Activated CD8-positive, alpha-beta memory T cell treated with anti-CD3 and anti-CD28 coated beads for 1 hour (primary cell): Measurements from ENCODE around the gene KDELR1.
"Not testable (repeated sequence)": the region's sequence is repeated elsewhere in the genome, so short reads cannot be mapped to it uniquely, and the experiment has no call there.

Experiments
- DNase-seq, 2 donors: peaks; one replicate each; pipeline ENCODE4 v3.0.0-alpha.2; 2020; ENCODE audit warnings: low read depth in 1 of 2; ENCODE audit errors: extremely low read depth in 1 of 2

The KDELR1 gene

DNA sequence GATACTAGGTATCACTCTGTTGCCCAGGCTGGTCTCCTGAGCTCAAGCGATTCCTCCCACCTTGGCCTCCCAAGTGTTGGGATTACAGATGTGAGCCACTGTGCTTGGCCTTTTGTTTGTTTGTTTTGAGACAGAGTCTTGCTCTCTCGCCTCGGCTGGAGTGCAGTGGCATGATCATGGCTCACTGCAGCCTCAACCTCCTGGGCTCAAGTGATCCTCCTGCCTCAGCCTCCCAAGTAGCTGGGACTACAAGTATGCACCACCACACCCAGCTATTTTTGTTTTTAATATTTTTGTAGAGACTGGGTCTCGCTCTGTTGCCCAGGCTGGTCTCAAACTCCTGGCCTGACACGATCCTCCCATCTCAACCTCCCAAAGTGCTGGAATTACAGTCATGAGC lies 19.6 kb downstream of the KDELR1 start:
- not testable (repeated sequence) for DNase-seq

DNA sequence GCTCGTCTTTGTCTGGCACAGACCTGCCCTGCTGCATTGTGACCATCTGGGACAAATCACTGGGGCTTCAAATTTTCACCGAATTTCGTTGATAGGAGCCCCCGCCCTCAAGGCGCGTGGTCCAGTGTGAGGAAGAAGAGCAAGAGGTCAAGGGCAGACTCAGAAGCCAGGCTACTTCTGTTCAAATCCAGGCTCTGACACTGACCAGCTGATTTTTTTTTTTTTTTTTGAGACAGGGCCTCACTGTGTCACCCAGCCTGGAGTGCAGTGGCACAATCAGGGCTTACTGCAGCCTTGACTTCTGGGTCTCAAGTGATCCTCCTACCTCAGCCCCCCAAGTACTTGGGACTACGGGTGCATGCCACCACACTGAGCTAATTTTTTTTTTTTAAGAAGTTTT lies 20.0 kb downstream of the KDELR1 start:
- no peak for DNase-seq

DNA sequence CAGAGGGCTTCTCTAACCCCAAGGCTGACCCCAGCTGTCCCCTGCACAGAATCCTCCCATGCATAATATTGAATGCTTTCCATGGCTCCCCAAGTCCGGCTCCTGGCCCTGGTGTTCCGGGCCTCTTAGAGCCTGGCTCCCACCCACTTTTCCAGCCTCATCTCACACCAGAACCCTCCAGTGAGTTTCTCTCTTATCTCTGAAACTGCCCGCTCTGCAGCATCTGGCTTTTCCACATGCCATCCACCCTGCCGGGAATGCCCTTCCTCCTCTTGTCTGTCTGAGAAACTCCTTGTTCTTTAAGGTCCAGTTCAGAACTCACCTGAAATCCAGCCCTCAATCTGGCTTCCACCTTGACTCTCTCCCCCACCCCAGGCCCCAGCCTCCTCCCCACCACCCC lies 20.4 kb downstream of the KDELR1 start:
- DNase-seq: no peak

DNA sequence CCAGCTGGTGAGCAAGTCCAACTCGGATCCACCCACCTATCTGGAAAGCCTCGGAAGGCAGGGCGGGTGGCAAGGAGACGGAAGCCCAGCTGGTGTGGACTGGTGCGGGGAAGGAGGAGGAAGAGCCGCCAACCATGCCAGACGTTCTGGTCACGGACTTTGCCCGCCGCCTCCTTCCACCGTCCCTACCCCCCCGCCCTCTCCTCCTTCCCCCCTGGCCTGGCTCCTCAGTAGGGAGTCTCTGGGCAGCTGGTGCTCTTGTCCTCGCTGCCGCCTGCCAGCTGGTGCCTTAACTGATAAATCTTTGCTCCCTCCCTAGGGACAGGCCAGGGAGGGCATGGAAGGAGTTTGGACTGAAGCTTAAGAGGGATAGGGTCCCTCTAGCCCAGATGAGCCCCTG lies 22.4 kb downstream of the KDELR1 start:
- DNase-seq: no peak

DNA sequence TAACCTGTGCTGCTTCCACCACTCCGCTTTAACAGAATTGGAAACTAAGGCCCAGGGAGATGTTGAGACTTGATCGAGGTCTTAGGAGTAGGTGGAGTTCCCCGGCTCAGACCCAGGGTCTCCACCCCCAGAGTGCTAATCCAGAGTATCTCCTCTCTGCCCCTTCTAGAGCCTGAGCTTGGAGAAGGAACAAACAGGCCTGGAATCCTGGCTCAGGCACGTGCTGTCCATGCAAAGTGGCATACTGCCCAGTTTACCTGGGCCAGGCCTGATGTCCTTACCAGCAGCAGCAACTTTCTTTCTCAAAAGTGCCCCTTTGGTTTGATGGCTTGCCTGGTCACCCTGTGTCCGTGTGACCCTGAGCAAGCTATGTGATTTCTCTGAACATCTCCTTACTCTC lies 23.5 kb downstream of the KDELR1 start:
- DNase-seq: no peak

DNA sequence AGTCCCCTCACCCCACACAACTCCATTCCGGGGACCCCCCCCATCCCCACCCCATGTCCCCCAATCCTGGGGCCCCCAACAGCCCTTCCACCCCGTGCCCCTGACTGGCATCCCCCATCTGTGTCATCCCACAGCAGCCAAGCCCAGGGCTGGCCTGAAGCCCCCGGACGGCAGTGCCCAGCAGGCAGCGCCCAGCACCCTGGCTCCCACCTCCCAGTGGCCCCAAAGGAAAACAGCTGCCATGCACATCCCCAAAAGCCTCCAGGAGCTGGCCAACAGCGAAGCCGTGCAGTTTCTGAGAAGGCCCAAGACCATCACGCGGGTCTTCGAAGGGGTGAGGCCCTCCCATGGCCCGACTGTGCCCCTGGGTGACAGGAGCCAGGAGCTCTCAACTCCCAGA lies 25.7 kb downstream of the KDELR1 start:
- no peak for DNase-seq

DNA sequence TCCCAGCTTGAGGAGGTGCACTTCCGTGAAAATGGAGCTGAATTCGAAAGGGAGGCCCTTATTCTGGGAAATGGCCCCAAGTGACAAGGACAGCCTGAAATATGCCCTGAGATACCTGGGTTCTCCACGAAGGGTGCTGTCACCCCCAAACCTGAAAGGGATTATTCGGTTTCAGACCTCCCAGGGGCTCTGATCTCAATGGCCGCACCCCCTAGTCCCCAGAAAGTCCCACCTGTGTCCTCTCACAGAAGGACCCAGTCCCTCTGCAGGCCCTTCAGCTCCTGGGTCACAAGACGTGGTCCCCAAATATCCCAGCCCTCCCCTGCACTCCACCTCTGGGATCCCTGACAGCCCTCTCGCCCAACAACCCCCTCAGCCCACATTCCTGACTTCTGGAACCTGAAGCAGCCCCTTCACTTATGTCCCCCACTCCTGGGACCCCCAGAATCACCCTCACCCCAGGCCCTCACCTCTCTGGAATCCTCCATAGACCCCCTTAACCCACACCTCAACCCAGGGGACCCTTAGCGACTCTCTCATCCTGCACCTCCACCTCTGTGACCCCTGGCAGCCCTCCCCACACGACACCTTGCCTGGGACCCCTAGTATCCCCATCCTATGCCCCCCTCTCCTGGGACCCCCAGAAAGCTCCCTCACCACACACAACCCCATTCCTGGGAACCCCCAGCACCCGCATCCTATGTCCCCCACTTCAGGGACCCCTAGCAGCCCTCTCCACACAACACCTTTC lies 26.6 kb downstream of the KDELR1 start:
- DNase-seq: no peak

DNA sequence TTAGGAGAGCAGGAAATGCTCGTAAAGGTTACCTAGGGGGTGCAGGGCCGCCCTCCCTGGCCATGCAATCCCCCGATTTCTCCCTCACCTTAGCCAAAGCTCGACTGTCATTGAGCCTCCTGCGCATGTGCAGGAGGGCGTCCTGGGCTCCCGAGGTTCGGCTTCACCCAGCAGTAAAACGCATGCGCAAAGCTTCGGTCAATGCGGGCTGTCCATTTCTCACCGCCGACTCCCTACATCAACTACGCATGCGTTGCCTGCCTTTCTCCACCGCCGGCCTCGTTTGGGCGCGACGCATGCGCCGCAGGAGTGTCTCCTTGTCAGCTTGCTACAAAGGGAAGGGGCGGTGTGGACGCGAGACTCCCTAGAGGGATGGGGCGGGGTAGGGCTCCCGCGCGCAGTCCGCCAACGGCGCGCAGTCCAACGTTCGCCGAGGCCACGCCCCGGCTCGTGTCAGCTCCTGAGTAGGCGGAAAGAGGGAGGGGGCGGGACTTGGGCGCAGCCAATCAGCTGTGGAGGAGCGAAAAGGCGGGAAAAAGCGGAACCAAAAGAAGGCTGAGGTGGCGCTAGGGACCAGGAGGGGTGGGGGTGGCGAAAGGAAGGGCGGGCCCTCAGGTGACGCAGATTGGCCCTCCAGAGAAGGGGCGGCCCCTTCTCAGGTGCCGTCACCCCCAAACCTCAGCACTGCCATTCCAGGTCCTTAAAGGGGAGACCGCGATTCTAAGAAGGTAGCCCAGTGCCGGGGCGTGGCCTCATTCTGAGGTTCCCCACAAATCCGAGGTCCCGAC lies 27.3 kb downstream of the KDELR1 start, which contains the start of the genes SYNGR4 and TMEM143:
TSS of gene SYNGR4 (plus strand) at position 558 of the 788 bp plus-strand sequence. CDS start 1,476 bp downstream, outside the sequence.
TSS of gene TMEM143 (minus strand) at position 131 of the 788 bp plus-strand sequence. CDS start at position 111, 20 bp downstream.
- peak; percentile 93 to 96 for DNase-seq

DNA sequence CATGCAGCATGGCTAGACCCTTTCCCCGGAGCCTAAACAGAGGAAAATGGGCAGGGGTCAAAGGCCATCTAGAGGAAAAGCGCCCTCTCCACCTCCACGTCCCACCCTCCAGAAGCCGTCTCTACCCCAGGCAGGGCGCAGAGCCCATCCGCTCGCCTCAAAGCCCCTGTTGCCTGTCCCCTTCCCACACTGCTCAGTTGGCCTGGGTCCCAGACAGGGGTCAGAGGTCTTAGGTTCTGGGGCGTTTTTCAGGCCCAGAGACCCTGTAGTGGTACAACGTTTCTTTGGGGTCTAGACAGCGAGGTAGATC lies 27.9 kb downstream of the KDELR1 start:
- peak in 1 of 2 donors; percentile 18 for DNase-seq

DNA sequence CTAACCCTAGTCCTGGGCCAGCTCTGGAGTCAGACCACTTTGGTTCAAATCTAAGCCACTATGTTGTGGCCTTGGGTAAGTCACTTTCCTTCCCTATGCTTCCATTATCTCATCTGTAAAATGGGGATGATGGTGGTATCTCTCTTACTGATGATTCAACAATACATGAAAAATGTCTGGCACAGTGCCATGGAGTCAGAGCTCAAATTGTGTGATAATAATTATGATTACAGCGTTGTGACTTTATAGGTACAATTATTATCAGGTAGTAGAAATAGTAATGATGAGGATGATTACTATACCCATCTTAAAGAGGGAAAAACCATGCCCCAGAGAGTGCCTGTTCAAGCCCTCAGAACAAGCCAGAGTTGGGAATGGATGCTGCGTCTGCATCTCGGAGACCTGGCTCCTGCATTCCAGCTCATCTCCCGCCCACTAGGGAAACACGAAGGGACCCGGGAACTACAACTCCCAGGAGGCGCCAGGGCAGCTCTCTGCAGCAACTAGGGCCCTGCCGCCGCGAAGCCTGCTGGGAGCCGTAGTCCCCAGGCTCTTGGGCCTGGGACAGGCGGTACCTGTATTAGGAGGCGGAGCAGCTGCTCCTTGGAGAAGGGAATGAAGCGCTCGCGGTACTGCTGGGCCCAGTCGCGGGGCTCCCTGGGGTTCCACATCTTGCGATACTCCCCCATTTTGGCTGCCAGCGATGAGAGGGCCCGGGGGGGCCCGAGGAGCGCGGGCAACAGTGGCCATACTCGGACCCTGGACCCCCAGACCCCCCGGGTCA lies 28.4 kb downstream of the KDELR1 start:
- DNase-seq: peak; percentile 68 to 81

DNA sequence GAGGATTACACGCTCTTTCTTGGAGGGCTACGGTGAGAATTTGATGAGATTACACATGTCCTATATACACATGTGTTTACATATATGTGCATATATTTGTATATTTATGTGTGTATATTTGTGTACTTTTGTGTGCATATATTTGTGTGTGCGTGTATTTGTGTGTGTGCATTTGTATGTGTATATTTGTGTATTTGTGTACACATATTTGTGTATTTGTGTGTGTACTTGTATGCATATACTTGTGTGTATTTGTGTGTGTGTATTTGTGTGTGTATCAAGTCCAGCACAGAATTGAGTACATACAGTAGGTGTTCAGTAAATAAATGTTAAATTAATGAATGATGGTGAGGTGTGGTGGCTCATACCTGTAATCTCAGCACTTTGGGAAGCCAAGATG lies 29.4 kb downstream of the KDELR1 start:
- no peak for DNase-seq

DNA sequence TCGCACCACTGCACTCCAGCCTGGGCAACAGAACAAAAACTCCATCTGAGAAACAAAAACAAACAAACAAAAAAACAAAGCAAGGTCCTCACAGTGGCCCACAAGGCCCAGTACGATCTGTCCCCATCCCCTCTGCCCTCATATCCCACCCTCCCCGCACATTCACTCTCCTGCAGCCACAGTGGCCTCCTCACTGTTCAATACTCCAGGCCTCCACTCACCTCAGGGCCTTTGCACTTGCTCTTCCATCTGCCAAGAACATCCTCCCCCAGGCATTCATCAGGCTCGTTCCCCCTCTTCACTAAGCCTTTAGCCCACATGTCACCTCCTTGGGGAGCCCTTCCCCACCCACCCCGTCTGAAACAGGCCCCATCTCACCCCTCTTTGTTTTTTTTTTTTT lies 32.2 kb downstream of the KDELR1 start:
- no peak for DNase-seq

DNA sequence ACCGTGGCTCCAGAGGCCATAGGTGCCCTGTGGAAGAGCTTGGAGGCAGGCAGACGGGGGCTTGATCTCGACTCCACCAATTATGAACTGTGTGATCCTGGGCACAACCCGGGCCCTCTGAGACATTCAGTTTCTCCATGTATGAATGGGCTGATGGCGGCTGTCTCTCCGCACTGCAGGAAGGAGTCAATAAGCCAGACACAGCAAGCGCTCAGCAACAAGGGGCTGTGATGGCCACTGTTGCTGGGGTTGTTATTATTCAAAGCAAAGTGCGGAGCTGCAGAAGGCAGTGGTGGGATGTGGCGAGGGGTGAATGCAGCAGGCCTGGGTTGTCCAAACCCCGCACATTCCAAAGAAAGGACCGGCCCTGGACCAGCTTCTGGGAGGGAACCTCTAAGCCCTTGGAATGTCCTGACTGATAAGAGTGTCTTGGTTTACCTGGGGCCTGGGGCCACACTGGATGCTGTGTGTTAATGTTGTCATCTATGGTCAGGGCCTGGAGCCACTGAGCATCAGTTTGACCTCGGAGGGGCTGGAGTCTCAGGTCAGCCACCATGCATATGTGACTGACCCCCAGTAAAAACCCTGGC lies 35.9 kb downstream of the KDELR1 start:
- no peak for DNase-seq

DNA sequence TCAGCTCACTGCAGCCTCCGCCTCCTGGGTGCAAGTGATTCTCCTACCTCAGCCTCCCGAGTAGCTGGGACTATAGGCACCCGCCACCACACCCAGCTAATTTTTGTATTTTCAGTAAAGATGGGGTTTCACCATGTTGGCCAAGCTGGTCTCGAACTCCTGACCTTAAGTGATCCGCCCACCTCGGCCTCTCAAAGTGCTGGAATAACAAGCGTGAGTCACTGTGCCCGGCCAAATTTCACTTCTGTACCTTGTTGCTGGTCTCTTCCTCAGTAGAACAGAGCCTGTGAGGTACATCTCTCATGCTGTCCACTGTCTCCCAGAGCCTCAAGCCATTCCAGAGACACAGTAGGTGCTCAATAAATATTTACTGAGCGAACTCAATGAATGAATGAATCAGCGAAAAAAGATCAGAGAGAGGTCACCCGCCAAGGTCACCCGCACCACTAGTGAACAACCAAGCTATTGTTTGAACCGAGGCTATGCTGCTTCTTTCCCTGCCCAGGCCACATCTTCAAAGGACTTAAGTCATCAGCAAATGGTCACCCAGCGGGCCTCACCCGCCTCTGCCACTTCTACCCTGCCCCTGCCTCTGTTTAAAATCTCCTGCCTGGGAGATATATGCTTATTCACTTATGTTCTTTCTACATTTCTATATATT lies 36.9 kb downstream of the KDELR1 start:
- DNase-seq: no peak

DNA sequence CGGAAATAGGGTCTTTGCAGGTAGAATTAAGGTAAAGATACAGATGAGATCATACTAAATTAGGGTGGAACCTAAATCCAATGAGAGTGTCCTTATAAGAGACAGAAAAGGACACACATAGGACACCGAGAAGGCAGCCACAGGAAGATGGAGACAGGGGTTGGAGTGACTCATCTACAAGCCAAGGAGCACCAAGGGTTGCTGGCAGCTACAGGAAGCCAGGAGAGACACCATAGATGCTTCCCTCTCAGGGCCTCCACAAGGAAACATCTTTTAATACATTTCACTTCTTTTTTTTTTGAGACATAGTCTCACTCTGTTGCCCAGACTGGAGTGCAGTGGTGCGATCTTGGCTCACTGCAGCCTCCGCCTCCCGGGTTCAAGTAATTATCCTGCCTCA lies 37.7 kb downstream of the KDELR1 start:
- DNase-seq: no peak

DNA sequence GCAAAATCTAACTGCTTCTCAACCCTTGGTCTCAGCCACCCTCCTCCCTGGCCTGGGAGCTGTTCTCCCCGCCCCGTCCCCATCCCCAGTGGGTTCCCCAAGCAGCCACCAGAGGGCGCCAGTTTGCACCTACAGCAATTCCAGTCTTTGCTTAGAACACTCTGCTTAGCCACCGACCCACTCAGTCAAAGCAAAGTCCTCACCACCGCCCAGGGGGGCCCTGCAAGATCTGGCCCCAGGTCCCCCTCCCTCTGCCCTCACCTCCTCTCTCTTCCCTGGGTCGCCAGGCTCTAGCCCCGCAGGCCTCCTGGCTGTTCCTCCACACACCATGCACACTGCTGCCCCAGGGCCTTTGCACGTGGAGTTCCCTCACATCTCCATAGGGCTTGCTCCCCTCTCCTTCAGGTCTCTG lies 40.0 kb downstream of the KDELR1 start:
- DNase-seq: peak in 1 of 2 donors; percentile 66

DNA sequence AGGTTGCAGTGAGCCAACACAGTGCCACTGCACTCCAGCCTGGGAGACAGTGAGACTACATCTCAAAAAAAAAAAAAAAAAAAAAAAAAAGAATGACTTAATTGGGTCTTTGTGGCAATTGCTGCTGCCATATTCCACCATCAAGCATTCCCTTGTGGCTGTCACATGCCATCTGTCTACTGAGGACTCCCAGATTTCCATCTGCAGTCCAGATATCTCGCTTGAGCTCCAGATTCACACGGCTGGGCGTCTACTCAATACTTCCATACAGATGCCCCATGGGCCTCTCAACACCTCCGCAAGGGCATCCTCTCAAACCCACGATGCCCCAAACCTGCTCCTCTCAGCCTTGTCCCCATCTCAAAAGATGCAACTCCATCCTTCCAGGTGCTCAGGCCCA lies 40.5 kb downstream of the KDELR1 start:
- DNase-seq: no peak

DNA sequence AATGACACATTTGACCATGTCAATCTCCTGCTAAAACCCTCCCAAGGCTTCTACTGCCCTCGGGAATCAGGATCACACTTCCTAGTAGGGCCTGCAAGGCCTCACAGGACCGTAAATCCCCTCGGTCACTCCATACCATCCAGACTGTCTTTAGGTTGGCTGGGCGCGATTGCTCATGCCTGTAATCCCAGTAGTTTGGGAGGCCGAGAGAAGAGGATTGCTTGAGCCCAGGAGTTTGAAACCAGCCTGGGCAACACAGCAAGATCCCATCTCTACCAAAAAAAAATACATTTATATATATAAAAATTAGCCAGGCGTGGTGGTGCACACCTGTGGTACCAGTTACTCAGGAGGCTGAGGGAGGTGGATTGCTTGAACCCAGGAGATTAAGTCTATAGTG lies 42.6 kb downstream of the KDELR1 start:
- no peak for DNase-seq

DNA sequence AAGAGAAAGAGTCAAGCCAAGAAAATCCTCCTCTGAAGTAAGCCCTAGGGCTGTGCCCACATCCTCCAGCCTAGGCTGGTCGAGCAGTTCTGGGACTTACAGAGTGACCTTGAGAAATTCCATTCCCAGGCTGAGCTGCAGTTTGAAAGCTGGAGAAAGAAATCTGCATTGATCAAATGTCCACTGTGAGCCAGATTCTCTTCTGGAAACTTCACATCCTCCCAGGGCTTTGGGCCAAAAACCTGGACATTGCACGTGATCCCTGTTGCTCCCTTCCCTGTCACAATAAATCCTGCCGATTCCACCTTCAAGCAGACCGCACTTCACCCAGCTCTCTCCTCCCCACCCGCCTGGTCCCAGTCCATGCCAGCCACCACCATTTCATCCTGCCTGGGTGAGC lies 43.3 kb downstream of the KDELR1 start:
- no peak for DNase-seq

DNA sequence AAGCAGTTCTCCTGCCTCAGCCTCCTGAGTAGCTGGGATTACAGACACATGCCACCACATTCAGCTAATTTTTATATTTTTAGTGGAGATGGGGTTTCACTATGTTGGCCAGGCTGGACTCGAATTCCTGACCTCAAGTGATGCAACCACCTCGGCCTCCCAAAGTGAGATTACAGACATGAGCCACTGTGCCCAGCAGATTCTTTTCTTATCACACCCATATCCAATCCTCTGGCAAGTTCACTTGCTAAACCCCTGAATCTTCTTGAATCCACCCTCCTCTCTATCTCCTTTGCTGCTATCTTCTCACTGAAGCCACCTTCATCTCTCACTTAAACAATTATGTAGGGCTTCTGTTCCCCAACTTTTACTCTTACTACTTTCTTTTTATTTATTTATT lies 45.2 kb downstream of the KDELR1 start:
- no peak for DNase-seq

DNA sequence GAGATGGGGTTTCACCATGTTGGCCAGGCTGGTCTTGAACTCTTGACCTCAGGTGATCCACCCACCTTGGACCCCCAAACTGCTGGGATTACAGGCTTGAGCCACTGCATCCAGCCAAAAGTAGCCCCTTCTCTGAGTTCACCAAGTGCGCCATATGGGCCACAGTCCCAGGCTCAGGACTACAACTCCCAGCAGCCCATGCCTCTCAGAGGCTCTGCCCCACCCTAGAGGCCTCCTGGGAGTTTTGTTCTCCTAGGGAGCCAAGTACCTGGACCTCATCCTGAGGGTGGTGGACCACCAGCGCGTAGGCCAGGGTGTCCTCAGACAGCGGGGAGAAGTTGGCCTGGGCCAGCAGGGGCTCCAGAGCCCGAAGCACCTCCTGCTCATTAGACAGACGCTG lies 46.5 kb downstream of the KDELR1 start:
- DNase-seq: no peak
